ENCODE measurements around the gene NPHP1. TPM values are rescaled to one million over a fixed set of nuclear protein-coding genes. Genes with fewer than 3 reads are reported as not detected.

The NPHP1 gene
- total and polyA plus RNA-seq, 2 donors from 2014 or later: 11.8 to 18.3 TPM

DNA sequence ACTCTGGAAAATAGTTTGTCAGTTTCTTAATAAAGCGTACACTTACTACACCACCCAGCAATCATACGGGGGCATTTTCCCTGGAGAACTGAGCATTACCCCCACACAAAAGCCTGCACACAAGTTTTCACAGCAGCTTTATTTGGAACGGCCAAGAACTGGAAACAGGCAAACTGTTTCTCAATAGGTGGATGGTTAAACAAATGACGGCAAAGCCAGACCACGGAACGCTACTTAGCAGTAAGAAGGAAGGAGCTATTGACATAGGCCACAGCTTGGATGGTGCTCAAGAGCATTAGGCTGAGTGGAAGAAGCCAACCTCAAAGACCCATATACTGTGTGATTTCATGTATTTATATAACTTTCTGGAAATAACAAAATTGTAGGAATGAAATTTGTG is 98.2 kb downstream of the NPHP1 start:
- no peak overlapping the region for H3K9ac ChIP-seq (ENCODE audit: low read length in 3 of 3)
- intact Hi-C loops (cut with DNase I): no loop called here
- H3K4me1 ChIP-seq (ENCODE audit: control insufficient read depth in 2 of 3, insufficient read depth in 2 of 3, low read depth in 1 of 3, low read length in 3 of 3): peaks cover 0 to 8% (median 6%) of the 10 kb centered on the region in 3 donors
- no peaks in the 10 kb centered on the region for H3K27me3 ChIP-seq (ENCODE audit: control insufficient read depth, insufficient read depth, low read length)
- H3K9me3 ChIP-seq (ENCODE audit: control insufficient read depth in 2 of 3, insufficient read depth in 1 of 3, low read length in 3 of 3): no peaks in the 10 kb centered on the region
- H3K36me3 ChIP-seq (ENCODE audit: control insufficient read depth in 2 of 3, insufficient read depth in 3 of 3, low read length in 3 of 3): no peaks in the 10 kb centered on the region
- peak in 1 of 5 donors; percentile 8 for DNase-seq
- no peak overlapping the region for H3K27ac ChIP-seq (ENCODE audit: low read depth in 2 of 2, low read length in 2 of 2)
- no peak overlapping the region for H3K4me3 ChIP-seq (ENCODE audit: low read length in 3 of 3)
- no peak for FAIRE-seq
- TF ChIP-seq, protein P1, sequence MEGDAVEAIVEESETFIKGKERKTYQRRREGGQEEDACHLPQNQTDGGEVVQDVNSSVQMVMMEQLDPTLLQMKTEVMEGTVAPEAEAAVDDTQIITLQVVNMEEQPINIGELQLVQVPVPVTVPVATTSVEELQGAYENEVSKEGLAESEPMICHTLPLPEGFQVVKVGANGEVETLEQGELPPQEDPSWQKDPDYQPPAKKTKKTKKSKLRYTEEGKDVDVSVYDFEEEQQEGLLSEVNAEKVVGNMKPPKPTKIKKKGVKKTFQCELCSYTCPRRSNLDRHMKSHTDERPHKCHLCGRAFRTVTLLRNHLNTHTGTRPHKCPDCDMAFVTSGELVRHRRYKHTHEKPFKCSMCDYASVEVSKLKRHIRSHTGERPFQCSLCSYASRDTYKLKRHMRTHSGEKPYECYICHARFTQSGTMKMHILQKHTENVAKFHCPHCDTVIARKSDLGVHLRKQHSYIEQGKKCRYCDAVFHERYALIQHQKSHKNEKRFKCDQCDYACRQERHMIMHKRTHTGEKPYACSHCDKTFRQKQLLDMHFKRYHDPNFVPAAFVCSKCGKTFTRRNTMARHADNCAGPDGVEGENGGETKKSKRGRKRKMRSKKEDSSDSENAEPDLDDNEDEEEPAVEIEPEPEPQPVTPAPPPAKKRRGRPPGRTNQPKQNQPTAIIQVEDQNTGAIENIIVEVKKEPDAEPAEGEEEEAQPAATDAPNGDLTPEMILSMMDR (IDR thresholded peaks at IDR 0.05; ENCODE audit: borderline replicate concordance, extremely low read depth, insufficient read depth): no peak

DNA sequence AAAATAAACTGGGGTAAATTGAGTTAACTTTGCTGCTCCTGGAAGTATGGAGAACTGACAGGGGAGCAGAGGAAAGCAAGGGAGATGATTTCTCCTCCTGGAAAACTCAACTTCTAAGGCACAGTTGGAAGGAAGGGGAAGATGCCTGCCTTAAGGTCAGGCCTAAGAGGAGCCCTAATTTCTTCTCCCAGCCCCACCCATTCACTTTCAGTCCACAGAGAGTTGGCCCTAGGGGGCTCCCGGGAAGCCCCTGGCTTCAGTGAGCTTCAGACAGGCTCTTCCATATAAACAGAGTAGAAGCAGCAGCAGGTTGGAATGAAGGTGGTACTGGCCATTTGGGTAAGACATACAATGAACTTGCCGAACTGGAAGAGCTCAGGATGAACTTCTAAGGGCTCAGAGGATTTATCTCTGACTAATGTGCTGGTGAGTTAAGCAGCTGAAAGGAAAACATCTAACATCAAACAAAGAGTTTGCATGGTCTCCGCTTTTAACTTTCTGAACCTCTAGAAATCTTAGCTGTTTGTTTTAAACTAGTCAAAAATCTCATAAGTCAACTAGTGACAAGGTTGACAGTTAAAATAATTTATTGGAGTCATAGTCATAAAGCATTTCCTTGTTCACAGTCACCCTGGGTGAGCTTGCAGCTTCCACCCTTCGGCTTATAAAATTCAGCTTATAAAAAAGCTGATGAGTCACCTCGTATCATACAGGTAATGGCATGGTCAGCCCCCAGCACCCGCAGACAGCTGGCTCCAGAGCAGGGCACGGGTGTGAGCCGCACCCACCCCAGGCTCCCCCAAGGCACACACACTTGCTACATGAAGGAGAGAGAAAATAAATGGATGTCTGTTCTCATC is 99.0 kb downstream of the NPHP1 start:
- Histone ChIP-seq H3K4me3 (ENCODE audit: low read length in 3 of 3) (no peak overlapping the region), H3K27ac (ENCODE audit: low read depth in 2 of 2, low read length in 2 of 2) (no peak overlapping the region), H3K9ac (ENCODE audit: low read length in 3 of 3) (no peak overlapping the region), H3K4me1 (ENCODE audit: control insufficient read depth in 2 of 3, insufficient read depth in 2 of 3, low read depth in 1 of 3, low read length in 3 of 3) (peaks cover 0 to 14% (median 14%) of the 10 kb centered on the region in 3 donors), H3K9me3 (ENCODE audit: control insufficient read depth in 2 of 3, insufficient read depth in 1 of 3, low read length in 3 of 3) (no peaks in the 10 kb centered on the region), H3K27me3 (ENCODE audit: control insufficient read depth, insufficient read depth, low read length) (no peaks in the 10 kb centered on the region), H3K36me3 (ENCODE audit: control insufficient read depth in 2 of 3, insufficient read depth in 3 of 3, low read length in 3 of 3) (no peaks in the 10 kb centered on the region)
- FAIRE-seq (no peak), DNase-seq (peak in 2 of 5 donors; percentile 24 to 27)
- intact Hi-C loops (cut with DNase I): no loop called here
- TF ChIP-seq, protein P1 (IDR thresholded peaks at IDR 0.05; ENCODE audit: borderline replicate concordance, extremely low read depth, insufficient read depth): no peak

DNA sequence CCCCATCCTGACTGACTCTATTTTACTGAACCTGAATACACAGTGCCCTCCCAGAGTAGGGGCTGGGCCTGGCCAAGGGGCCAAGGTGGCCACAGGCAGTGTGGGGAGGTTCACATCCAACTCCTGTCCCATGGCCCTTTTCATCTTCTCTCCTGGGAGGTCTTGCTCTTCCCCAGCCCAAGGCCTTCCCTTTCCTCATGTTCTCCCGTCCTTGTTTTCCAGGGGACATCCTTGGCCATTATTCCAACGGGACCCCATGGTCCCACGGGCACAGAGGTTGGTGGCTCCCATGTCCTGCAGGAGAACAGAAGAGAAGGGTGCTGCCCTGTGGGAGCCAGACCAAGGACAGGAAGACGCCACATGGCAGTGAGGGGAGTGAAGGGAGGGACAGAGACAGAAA is 99.6 kb downstream of the NPHP1 start:
- Histone ChIP-seq H3K9me3 (ENCODE audit: control insufficient read depth in 2 of 3, insufficient read depth in 1 of 3, low read length in 3 of 3) (no peaks in the 10 kb centered on the region), H3K4me3 (ENCODE audit: low read length in 3 of 3) (no peak overlapping the region), H3K27ac (ENCODE audit: low read depth in 2 of 2, low read length in 2 of 2) (no peak overlapping the region), H3K27me3 (ENCODE audit: control insufficient read depth, insufficient read depth, low read length) (no peaks in the 10 kb centered on the region), H3K9ac (ENCODE audit: low read length in 3 of 3) (no peak overlapping the region), H3K4me1 (ENCODE audit: control insufficient read depth in 2 of 3, insufficient read depth in 2 of 3, low read depth in 1 of 3, low read length in 3 of 3) (peaks cover 0 to 15% (median 15%) of the 10 kb centered on the region in 3 donors), H3K36me3 (ENCODE audit: control insufficient read depth in 2 of 3, insufficient read depth in 3 of 3, low read length in 3 of 3) (no peaks in the 10 kb centered on the region)
- intact Hi-C loops (cut with DNase I): no loop called here
- DNase-seq (peak in 1 of 5 donors; percentile 24), FAIRE-seq (no peak)
- TF ChIP-seq, protein P1 (IDR thresholded peaks at IDR 0.05; ENCODE audit: borderline replicate concordance, extremely low read depth, insufficient read depth): no peak
